ENCODE data around the gene KCNAB2. TPM values are rescaled to one million over a fixed set of nuclear protein-coding genes. Genes with fewer than 3 reads are reported as not detected.

The KCNAB2 gene
- total RNA-seq, 3 donors from 2014 or later = 6.9 to 19.8 (median 9.8) TPM

DNA sequence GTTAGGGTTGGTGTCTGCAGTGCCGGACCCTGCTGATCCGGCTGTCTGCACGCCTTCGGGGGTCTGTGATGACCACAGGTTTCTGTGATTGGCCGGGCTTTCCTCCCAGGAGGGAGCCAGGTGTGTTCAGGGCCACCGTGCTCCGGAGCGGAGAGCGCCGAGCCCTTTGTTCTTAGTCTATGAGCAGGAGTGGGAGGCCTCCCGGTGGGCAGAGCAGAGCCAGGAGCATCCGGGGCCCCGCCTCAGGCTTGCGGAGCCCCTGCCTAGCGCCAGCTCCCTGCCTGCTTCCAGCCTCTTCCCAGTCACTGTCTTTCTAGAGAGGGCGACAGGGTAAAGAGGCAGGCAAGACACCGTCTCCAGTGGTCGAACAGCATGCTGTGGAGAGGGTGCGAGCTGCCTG is 31.8 kb downstream of the KCNAB2 start:
- H3K4me3 ChIP-seq = no peak overlapping the region
- intact Hi-C loops (cut with DNase I; ENCODE audit: low total_unique reads) = no loop called here
- TF ChIP-seq POLR2A (IDR thresholded peaks at IDR 0.05) = no peak
- TF ChIP-seq POLR2AphosphoS5 (IDR thresholded peaks at IDR 0.05) = no peak
- no peak for TF ChIP-seq CTCF (IDR thresholded peaks at IDR 0.05)
- H3K27ac ChIP-seq = no peak overlapping the region
- no peaks in the 10 kb centered on the region for H3K27me3 ChIP-seq
- no peaks in the 10 kb centered on the region for H3K4me1 ChIP-seq
- no peak for DNase-seq (ENCODE audit: low spot score in 2 of 2)
- no peaks in the 10 kb centered on the region for H3K36me3 ChIP-seq
- no peaks in the 10 kb centered on the region for H3K9me3 ChIP-seq

DNA sequence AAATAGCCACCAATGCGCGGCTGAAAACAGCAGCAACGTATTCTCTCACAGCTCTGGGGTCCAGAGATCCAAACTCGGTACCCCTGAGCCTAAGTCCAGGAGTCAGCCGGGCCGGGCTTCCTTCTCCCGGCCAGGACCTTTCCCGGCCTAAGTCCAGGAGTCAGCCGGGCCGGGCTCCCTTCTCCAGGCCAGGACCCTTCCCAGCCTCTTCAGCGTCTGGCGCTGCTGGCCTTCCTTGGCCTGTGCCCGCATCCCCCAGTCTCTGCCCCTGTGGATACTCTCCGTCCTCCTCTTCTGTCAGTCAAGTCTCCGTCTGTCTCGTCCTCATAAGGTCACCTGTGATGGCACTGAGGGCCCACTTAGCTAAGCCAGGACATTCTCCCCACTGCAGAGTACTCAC is 32.2 kb downstream of the KCNAB2 start:
- TF ChIP-seq POLR2A (IDR thresholded peaks at IDR 0.05) = no peak
- H3K27me3 ChIP-seq = no peaks in the 10 kb centered on the region

DNA sequence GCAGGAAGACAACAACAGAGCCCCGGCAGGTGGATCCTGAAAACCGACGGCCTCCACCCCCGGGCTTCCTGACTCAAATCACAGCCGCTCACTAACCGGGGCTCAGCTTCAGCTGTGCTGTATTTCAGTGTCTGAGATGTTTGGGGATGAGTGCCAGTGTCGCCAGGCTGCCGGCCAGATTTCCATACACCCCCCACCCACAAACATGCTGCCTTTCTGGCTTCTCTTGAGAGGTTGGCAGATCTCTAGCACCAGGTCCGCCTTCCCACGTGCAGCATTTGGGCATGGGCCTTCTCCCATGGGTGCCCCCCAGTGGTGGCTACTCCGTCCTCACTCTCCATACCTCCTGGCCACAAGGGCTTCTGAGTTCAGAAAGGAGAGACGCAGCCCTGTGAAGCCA is 34.8 kb downstream of the KCNAB2 start:
- H3K9me3 ChIP-seq = no peaks in the 10 kb centered on the region
- H3K4me1 ChIP-seq = no peaks in the 10 kb centered on the region
- no peak for DNase-seq (ENCODE audit: low spot score in 2 of 2)
- no peak overlapping the region for H3K4me3 ChIP-seq
- intact Hi-C loops (cut with DNase I; ENCODE audit: low total_unique reads) = no loop called here
- H3K27ac ChIP-seq = no peak overlapping the region
- no peaks in the 10 kb centered on the region for H3K36me3 ChIP-seq
- H3K27me3 ChIP-seq = no peaks in the 10 kb centered on the region
- TF ChIP-seq CTCF (IDR thresholded peaks at IDR 0.05) (no peak), POLR2AphosphoS5 (IDR thresholded peaks at IDR 0.05) (no peak), POLR2A (IDR thresholded peaks at IDR 0.05) (no peak)

More for the DNA sequence above, 32.2 kb downstream of the KCNAB2 start:
- no peaks in the 10 kb centered on the region for H3K36me3 ChIP-seq
- intact Hi-C loops (cut with DNase I; ENCODE audit: low total_unique reads) = loop anchor here (2.0 kb wide), 1 partner anchor 33 kb away; the partner anchor contains the start of gene KCNAB2
- no peak overlapping the region for H3K27ac ChIP-seq
- no peaks in the 10 kb centered on the region for H3K9me3 ChIP-seq
- no peak for DNase-seq (ENCODE audit: low spot score in 2 of 2)
- H3K4me3 ChIP-seq = no peak overlapping the region
- no peaks in the 10 kb centered on the region for H3K4me1 ChIP-seq

DNA sequence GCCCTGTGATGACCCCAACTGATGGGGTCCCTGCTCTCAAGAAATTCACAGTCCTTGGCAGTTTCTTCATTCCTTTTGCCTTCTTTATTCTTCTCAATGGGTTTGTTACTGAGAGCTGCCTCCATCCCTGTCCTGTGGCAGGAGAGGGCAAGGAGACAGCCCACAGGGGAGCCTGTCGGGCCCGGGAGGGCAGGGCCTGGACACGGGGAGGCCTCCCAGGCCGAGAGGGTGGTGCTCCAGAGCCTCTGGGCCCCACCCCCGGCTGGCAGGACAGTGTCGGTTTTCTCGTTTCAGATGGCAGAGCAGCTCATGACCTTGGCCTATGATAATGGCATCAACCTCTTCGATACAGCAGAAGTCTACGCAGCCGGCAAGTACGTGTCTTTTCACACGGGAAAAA is 36.2 kb downstream of the KCNAB2 start:
- Histone ChIP-seq H3K27me3 (no peaks in the 10 kb centered on the region), H3K4me1 (no peaks in the 10 kb centered on the region), H3K36me3 (no peaks in the 10 kb centered on the region), H3K4me3 (no peak overlapping the region), H3K9me3 (no peaks in the 10 kb centered on the region), H3K27ac (no peak overlapping the region)
- no peak for TF ChIP-seq CTCF (IDR thresholded peaks at IDR 0.05)
- no peak for TF ChIP-seq POLR2AphosphoS5 (IDR thresholded peaks at IDR 0.05)
- no peak for TF ChIP-seq POLR2A (IDR thresholded peaks at IDR 0.05)
- no peak for DNase-seq (ENCODE audit: low spot score in 2 of 2)
- intact Hi-C loops (cut with DNase I; ENCODE audit: low total_unique reads) = no loop called here

- H3K4me1 ChIP-seq = no peaks in the 10 kb centered on the region
- no peaks in the 10 kb centered on the region for H3K36me3 ChIP-seq
- H3K27me3 ChIP-seq = no peaks in the 10 kb centered on the region
- no peak overlapping the region for H3K4me3 ChIP-seq
- intact Hi-C loops (cut with DNase I; ENCODE audit: low total_unique reads) = no loop called here
- DNase-seq (ENCODE audit: low spot score in 2 of 2) = no peak
- H3K27ac ChIP-seq = peak overlapping the region in 1 of 2 donors; percentile 32
- no peak for TF ChIP-seq POLR2A (IDR thresholded peaks at IDR 0.05)
- peak in 1 of 3 donors; percentile 32 for TF ChIP-seq CTCF (IDR thresholded peaks at IDR 0.05)
- no peak for TF ChIP-seq POLR2AphosphoS5 (IDR thresholded peaks at IDR 0.05)
- H3K9me3 ChIP-seq = no peaks in the 10 kb centered on the region
Observed at GRCh38 chr1:6082430-6082971, 36.8 kb downstream of the KCNAB2 start.

DNA sequence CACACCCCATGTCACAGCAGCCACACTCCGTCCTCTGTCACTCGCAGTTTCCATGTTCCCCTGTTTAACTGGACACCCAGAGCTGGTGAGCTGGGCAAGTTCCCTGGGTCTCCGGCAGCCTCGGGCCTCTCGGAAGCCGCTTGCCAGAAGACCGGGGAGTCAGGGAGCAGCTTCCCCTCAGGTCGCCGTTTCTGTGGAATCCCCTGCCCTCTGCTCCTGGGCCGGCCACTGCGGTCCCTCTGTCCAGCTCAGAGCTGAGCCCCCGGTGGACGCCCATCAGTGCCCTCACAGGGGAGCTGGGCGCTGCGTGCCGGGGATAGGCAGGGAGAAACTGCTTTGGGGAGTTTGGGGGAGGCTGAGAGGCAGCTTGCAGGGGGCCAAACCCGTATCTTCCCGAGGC is 37.7 kb downstream of the KCNAB2 start:
- no peak overlapping the region for H3K4me3 ChIP-seq
- H3K9me3 ChIP-seq = no peaks in the 10 kb centered on the region
- peak overlapping the region in 1 of 2 donors; percentile 32 for H3K27ac ChIP-seq
- no peaks in the 10 kb centered on the region for H3K27me3 ChIP-seq
- DNase-seq (ENCODE audit: low spot score in 2 of 2) = no peak
- intact Hi-C loops (cut with DNase I; ENCODE audit: low total_unique reads) = no loop called here
- TF ChIP-seq POLR2A (IDR thresholded peaks at IDR 0.05) (no peak), POLR2AphosphoS5 (IDR thresholded peaks at IDR 0.05) (no peak), CTCF (IDR thresholded peaks at IDR 0.05) (no peak)
- H3K36me3 ChIP-seq = no peaks in the 10 kb centered on the region
- H3K4me1 ChIP-seq = no peaks in the 10 kb centered on the region

Data from breast epithelium (tissue), 4 donors.